Colonic mucosa (tissue), 4 donors: Measurements from ENCODE around the gene GABBR2. TPM values are rescaled to one million over a fixed set of nuclear protein-coding genes. Genes with fewer than 3 reads are reported as not detected.
"Not testable (repeated sequence)": the region's sequence is repeated elsewhere in the genome, so short reads cannot be mapped to it uniquely, and the experiment has no call there.

Source experiments
- DNase-seq: peaks from one replicate; pipeline ENCODE4 v3.0.0-alpha.2; 2020
- H3K27ac ChIP-seq: fragments of 200-600 bp; one replicate; pipeline ENCODE4 v1.8.0; 2021
- H3K27me3 ChIP-seq: fragments of 200-600 bp; one replicate; pipeline ENCODE4 v1.8.0; 2021
- H3K36me3 ChIP-seq: fragments of 200-600 bp; one replicate; pipeline ENCODE4 v1.8.0; 2021
- H3K4me1 ChIP-seq: fragments of 200-600 bp; one replicate; pipeline ENCODE4 v1.8.0; 2021; ENCODE audit warnings: mild to moderate bottlenecking
- H3K4me3 ChIP-seq: fragments of 200-600 bp; one replicate; pipeline ENCODE4 v1.8.0; 2021
- H3K9ac ChIP-seq, 2 donors: one replicate each; pipeline ENCODE4 v1.7.0; 2013; ENCODE audit warnings: control low read depth in 2 of 2, low read depth in 2 of 2, low read length in 2 of 2
- H3K9me3 ChIP-seq: fragments of 200-600 bp; one replicate; pipeline ENCODE4 v1.8.0; 2021
- intact Hi-C: fragments of 100-400 bp; cut with DNase I; formaldehyde crosslinking; loops from one replicate; pipeline ENCODE4 v1.14.1; 2022
- total RNA-seq, 2 donors: library from RNA; stranded (reverse); fragmentation: NEBNext Ultra II Directional in 1 of 2; extraction: Animal tissue kit (Norgen Biotek cat#: 25700) in 1 of 2; gene quantifications; one replicate each; pipeline ENCODE4 v1.2.1, GENCODE V29; 2021
- TF ChIP-seq, protein P1 (sequence below): fragments of 200-600 bp; IDR thresholded peaks from one replicate; pipeline ENCODE4 v1.8.0; 2022; ENCODE audit warnings: antibody characterized with exemption, mild to moderate bottlenecking
- donor health status: healthy.
- donor health status: DM: no; HTN: no; CAD: no.
- donor health status: DM: no; HTN: no; CAD: no.

The GABBR2 gene
- total RNA-seq, 2 donors from 2014 or later, result 0.05 TPM; not detected in 1

DNA sequence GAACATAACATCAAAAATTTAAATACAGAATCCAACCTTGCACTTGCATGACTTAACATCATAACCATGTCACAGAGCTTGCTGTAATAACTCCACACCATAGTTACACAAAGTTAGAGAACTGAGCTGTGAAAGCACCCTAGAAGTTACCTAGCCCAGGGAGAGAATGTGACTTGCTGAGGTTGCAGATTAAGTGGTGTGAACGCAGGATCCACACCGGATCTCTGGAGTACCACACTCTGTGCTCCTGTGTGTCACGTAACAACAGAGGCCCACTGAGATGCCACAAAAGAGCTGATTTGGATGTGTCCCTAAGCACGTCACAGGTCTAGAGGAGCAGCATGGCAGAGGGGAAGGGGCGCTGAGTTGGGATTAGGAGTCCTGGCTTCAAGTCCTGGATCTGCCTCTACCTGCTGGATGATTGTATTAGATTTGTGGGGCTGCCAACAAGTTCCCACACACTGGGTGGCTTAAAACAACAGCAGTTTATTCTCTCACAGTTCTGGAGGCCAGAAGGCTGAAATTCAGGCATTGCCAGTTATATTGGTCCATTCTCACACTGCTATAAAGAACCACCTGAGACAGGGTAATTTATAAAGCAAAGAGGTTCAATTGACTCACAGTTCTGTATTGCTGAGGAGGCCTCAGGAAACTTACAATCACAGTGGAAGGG is 240.0 kb downstream of the GABBR2 start:
- no peaks in the 10 kb centered on the region for H3K27me3 ChIP-seq
- H3K4me1 ChIP-seq, result no peaks in the 10 kb centered on the region
- no peak overlapping the region for H3K9ac ChIP-seq
- H3K9me3 ChIP-seq, result no peaks in the 10 kb centered on the region
- no peak for DNase-seq
- intact Hi-C loops, result no loop called here
- H3K4me3 ChIP-seq, result no peak overlapping the region
- TF ChIP-seq, protein P1, sequence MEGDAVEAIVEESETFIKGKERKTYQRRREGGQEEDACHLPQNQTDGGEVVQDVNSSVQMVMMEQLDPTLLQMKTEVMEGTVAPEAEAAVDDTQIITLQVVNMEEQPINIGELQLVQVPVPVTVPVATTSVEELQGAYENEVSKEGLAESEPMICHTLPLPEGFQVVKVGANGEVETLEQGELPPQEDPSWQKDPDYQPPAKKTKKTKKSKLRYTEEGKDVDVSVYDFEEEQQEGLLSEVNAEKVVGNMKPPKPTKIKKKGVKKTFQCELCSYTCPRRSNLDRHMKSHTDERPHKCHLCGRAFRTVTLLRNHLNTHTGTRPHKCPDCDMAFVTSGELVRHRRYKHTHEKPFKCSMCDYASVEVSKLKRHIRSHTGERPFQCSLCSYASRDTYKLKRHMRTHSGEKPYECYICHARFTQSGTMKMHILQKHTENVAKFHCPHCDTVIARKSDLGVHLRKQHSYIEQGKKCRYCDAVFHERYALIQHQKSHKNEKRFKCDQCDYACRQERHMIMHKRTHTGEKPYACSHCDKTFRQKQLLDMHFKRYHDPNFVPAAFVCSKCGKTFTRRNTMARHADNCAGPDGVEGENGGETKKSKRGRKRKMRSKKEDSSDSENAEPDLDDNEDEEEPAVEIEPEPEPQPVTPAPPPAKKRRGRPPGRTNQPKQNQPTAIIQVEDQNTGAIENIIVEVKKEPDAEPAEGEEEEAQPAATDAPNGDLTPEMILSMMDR, result no peak
- no peaks in the 10 kb centered on the region for H3K36me3 ChIP-seq
- H3K27ac ChIP-seq, result no peak overlapping the region

DNA sequence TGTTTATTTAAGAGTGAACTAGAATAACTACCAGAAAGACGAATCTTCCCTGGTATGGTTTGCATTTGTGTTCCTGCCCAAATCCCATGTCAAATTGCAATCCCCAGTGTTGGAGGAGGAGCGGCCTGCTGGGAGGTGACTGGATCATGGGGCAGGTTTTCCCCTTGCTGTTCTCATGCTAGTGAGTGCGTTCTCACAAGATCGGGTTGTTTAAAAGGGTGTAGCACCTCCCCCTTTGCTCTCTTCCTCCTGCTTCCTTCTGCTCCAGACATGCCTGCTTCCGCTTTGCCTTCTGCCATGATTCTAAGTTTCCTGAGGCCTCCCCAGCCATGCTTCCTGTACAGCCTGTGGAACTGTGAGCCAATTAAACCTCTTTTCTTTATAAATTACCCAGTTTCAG is 242.9 kb downstream of the GABBR2 start:
- H3K9ac ChIP-seq, result no peak overlapping the region
- intact Hi-C loops, result no loop called here
- no peaks in the 10 kb centered on the region for H3K9me3 ChIP-seq
- no peak overlapping the region for H3K27ac ChIP-seq
- H3K27me3 ChIP-seq, result no peaks in the 10 kb centered on the region
- TF ChIP-seq, protein P1, result no peak
- H3K4me1 ChIP-seq, result no peaks in the 10 kb centered on the region
- no peak for DNase-seq
- no peak overlapping the region for H3K4me3 ChIP-seq
- no peaks in the 10 kb centered on the region for H3K36me3 ChIP-seq

DNA sequence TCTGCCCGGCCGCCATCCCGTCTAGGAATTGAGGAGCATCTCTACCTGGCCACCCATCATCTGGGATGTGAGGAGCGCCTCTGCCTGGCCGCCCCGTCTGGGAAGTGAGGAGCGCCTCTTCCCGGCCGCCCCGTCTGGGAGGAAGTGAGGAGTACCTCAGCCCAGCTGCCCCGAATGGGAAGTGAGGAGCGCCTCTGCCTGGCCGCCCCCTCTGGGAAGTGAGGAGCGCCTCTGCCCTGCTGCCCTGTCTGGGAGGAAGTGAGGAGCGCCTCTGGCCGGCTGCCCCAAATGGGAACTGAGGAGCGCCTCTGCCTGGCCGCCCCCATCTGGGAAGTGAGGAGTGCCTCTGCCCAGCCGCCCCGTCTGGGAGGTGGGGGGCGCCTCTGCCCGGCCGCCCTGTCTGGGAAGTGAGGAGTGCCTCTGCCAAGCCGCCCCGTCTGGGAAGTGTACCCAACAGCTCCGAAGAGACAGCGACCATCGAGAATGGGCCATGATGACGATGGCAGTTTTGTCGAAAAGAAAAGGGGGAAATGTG is 244.5 kb downstream of the GABBR2 start:
- H3K9ac ChIP-seq, H3K9me3 ChIP-seq, H3K27ac ChIP-seq, H3K27me3 ChIP-seq, H3K36me3 ChIP-seq, H3K4me3 ChIP-seq, DNase-seq, intact Hi-C loops, H3K4me1 ChIP-seq: not testable (repeated sequence)

DNA sequence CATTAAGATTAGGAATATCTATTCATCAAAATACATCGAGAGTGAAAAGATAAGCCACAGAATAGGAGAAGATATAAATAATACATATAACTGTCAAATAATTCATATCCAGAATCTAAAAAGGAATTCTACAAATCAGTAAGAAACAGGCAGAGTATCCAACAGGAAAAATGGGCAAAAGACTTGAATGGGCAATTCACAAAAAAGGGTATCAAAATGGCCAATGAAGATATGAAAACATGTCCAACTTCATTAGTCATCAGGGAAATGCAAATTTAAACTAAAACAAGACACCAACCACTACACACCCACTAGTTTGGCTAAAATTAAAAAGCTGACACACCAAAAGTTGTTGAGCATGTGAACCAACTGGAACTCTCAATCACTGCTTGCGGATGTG is 246.4 kb downstream of the GABBR2 start:
- intact Hi-C loops, result no loop called here
- Histone ChIP-seq H3K9me3 (no peaks in the 10 kb centered on the region), H3K4me3 (no peak overlapping the region), H3K4me1 (no peaks in the 10 kb centered on the region), H3K36me3 (no peaks in the 10 kb centered on the region), H3K9ac (no peak overlapping the region), H3K27me3 (no peaks in the 10 kb centered on the region), H3K27ac (no peak overlapping the region)
- DNase-seq, result no peak
- TF ChIP-seq, protein P1, result no peak

DNA sequence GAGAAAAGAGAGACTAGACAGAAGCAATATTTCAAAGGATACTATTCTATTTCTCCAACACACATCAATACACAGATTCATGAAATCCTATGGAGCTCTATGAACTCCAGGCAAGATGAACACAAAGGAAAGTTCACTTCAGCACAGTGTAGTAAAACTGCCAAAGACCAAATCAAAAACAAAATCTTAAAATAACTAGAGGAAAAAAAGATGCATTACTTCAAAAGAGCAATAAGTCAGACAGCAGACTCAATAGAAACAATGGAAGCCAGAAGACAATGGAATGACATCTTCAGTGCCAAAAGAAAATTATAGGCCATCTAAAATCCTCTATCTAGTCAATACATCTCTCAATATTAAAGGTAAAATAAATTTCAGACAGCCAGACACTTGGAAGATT is 248.0 kb downstream of the GABBR2 start:
- no peaks in the 10 kb centered on the region for H3K36me3 ChIP-seq
- TF ChIP-seq, protein P1, result no peak
- intact Hi-C loops, result no loop called here

DNA sequence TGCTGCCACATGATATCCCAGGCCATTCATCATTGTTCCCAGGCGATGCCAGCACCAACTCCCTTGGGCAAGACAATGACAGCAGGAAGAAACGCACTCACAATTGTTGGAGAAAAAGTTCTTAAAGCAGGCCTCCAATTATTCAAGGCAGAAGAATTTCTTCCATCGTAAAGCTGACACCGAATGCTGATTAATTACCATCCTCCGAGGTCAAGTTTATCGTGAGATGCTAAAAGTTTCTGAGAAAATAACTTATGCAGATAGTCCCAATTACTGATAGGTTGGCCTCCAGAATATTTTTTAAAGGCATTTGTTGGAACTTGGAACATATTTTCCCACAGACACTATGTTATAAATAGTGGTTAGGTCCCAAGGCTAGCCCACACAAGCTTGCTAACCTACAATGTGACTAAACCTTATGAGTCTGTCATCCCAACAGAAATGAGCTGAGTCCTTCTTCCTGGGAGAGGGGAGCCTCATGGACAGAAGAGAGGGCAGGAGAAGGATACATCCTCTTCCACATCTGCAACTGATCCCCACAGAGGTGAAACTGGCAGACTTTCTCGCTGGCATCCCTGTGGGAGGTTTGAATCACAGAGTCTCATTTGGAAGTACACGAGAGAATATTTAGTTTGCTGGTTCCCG is 250.9 kb downstream of the GABBR2 start:
- intact Hi-C loops, result no loop called here
- Histone ChIP-seq H3K27ac (no peak overlapping the region), H3K9ac (no peak overlapping the region), H3K4me3 (no peak overlapping the region), H3K9me3 (no peaks in the 10 kb centered on the region), H3K27me3 (no peaks in the 10 kb centered on the region), H3K4me1 (no peaks in the 10 kb centered on the region), H3K36me3 (no peaks in the 10 kb centered on the region)
- no peak for DNase-seq
- TF ChIP-seq, protein P1, result no peak

More for the DNA sequence above, 248.0 kb downstream of the GABBR2 start:
- no peak overlapping the region for H3K4me3 ChIP-seq
- H3K4me1 ChIP-seq, result no peaks in the 10 kb centered on the region
- DNase-seq, result no peak
- no peak overlapping the region for H3K9ac ChIP-seq
- no peak overlapping the region for H3K27ac ChIP-seq
- no peaks in the 10 kb centered on the region for H3K27me3 ChIP-seq
- H3K9me3 ChIP-seq, result no peaks in the 10 kb centered on the region
